Choroid plexus epithelial cell (primary cell): ENCODE measurements around the gene DGKD.

Experiments used
- DNase-seq: peaks from one replicate; pipeline ENCODE4 v3.0.0-alpha.2; 2010; ENCODE audit warnings: low read depth
- H3K4me3 ChIP-seq: 2 replicates; pipeline ENCODE4 v1.5.1; 2011; ENCODE audit warnings: low read depth, mild to moderate bottlenecking, control low read depth, low read length, moderate library complexity
- CTCF ChIP-seq: conservative IDR thresholded peaks from 2 replicates; pipeline ENCODE4 v1.5.1; 2011; ENCODE audit warnings: low read depth, mild to moderate bottlenecking, control low read depth, inconsistent platforms, low read length, moderate library complexity

The DGKD gene

GRCh38 chr2:233419602-233420391 lies 65.5 kb downstream of the DGKD start:
- H3K4me3 ChIP-seq: no peak overlapping the region
- DNase-seq: peak; percentile 26
- TF ChIP-seq CTCF: no peak

GRCh38 chr2:233421091-233421816 lies 67.0 kb downstream of the DGKD start:
- no peak for TF ChIP-seq CTCF
- DNase-seq: no peak
- no peak overlapping the region for H3K4me3 ChIP-seq

GRCh38 chr2:233422050-233422639 lies 67.9 kb downstream of the DGKD start:
- H3K4me3 ChIP-seq: no peak overlapping the region
- peak; percentile 43 for DNase-seq
- TF ChIP-seq CTCF: no peak

- DNase-seq: no peak
- TF ChIP-seq CTCF: no peak
- no peak overlapping the region for H3K4me3 ChIP-seq
These were observed 68.6 kb downstream of the DGKD start for GRCh38 chr2:233422649-233423551.

- DNase-seq: no peak
- no peak for TF ChIP-seq CTCF
- H3K4me3 ChIP-seq: no peak overlapping the region
These were observed 69.2 kb downstream of the DGKD start for GRCh38 chr2:233423552-233423860.

- no peak for TF ChIP-seq CTCF
- no peak for DNase-seq
- H3K4me3 ChIP-seq: no peak overlapping the region
These were observed 70.1 kb downstream of the DGKD start for GRCh38 chr2:233424154-233424951.
